GM23338 (cell line): ENCODE results near the gene MTERF4. TPM values are rescaled to one million over a fixed set of nuclear protein-coding genes. Genes with fewer than 3 reads are reported as not detected.

ENCODE experiments used
- ATAC-seq: fragments of 200-7000 bp; cut with Tn5 transposase; 3 replicates; pipeline ENCODE4 v1.9.1; 2020
- DNase-seq: peaks from one replicate; pipeline ENCODE4 v3.0.0-alpha.2; 2015; ENCODE audit warnings: low spot score
- H2AFZ ChIP-seq: fragments of 200-600 bp; sonication (generic); 2 replicates; pipeline ENCODE4 v1.8.0; 2016; ENCODE audit warnings: antibody characterized with exemption, mild to moderate bottlenecking, moderate library complexity
- H3F3A ChIP-seq: fragments of 200-600 bp; sonication (generic); replicated peaks from 2 replicates; pipeline ENCODE4 v1.8.0; 2017; ENCODE audit warnings: antibody characterized with exemption, mixed run types, low read depth
- H3K27ac ChIP-seq: fragments of 200-600 bp; sonication (generic); 2 replicates; pipeline ENCODE4 v1.6.1; 2016; ENCODE audit warnings: low read depth
- H3K27me3 ChIP-seq: fragments of 200-600 bp; sonication (generic); 2 replicates; pipeline ENCODE4 v1.8.0; 2016; ENCODE audit warnings: mild to moderate bottlenecking, mixed run types, moderate library complexity; ENCODE audit not compliant: insufficient read depth
- H3K36me3 ChIP-seq: fragments of 200-600 bp; sonication (generic); 2 replicates; pipeline ENCODE4 v1.8.0; 2016; ENCODE audit warnings: mild to moderate bottlenecking; ENCODE audit not compliant: insufficient read depth
- H3K4me1 ChIP-seq: fragments of 200-600 bp; sonication (generic); 2 replicates; pipeline ENCODE4 v1.8.0; 2016; ENCODE audit warnings: mild to moderate bottlenecking, moderate library complexity; ENCODE audit not compliant: insufficient read depth
- H3K4me2 ChIP-seq: fragments of 200-600 bp; sonication (generic); 2 replicates; pipeline ENCODE4 v1.7.1; 2017; ENCODE audit warnings: mixed run types
- H3K4me3 ChIP-seq: fragments of 200-600 bp; sonication (generic); 2 replicates; pipeline ENCODE4 v1.6.1; 2016; ENCODE audit warnings: mixed run types
- H3K79me2 ChIP-seq: fragments of 200-600 bp; sonication (generic); replicated peaks from 2 replicates; pipeline ENCODE4 v1.8.0; 2017; ENCODE audit warnings: mild to moderate bottlenecking; ENCODE audit not compliant: insufficient read depth
- H3K9me2 ChIP-seq: fragments of 200-600 bp; sonication (generic); 2 replicates; pipeline ENCODE4 v1.8.0; 2017; ENCODE audit not compliant: insufficient read depth
- H4K20me1 ChIP-seq: fragments of 200-600 bp; sonication (generic); replicated peaks from 2 replicates; pipeline ENCODE4 v1.8.0; 2017; ENCODE audit warnings: mild to moderate bottlenecking; ENCODE audit not compliant: insufficient read depth
- H3K27ac Mint-ChIP-seq: 2 replicates; pipeline ENCODE4 v1.8.0; 2020; ENCODE audit warnings: inconsistent platforms, mild to moderate bottlenecking, moderate library complexity, mixed read lengths
- H3K27me3 Mint-ChIP-seq: 3 replicates; pipeline ENCODE4 v1.8.0; 2022; ENCODE audit warnings: low read depth, mild to moderate bottlenecking, moderate library complexity, mixed read lengths, inconsistent platforms; ENCODE audit not compliant: insufficient read depth, poor library complexity
- H3K36me3 Mint-ChIP-seq: 3 replicates; pipeline ENCODE4 v1.8.0; 2021; ENCODE audit warnings: low read depth, mild to moderate bottlenecking, inconsistent platforms, moderate library complexity, mixed read lengths
- H3K4me1 Mint-ChIP-seq: 3 replicates; pipeline ENCODE4 v1.8.0; 2020; ENCODE audit warnings: mild to moderate bottlenecking, inconsistent platforms, mixed read lengths
- H3K4me3 Mint-ChIP-seq: 3 replicates; pipeline ENCODE4 v1.8.0; 2021; ENCODE audit warnings: moderate library complexity, mild to moderate bottlenecking, inconsistent platforms, mixed read lengths
- H3K9me3 Mint-ChIP-seq: 3 replicates; pipeline ENCODE4 v1.8.0; 2020; ENCODE audit warnings: moderate library complexity, mild to moderate bottlenecking, inconsistent platforms, mixed read lengths
- CREB1 ChIP-seq: fragments of 250-450 bp; sonication (Bioruptor Pico); IDR thresholded peaks from 2 replicates; pipeline ENCODE4 v1.5.0; 2020; ENCODE audit warnings: low read depth, mild to moderate bottlenecking, moderate library complexity
- CTCF ChIP-seq, 2 experiments: fragments of 200-600 bp in 1 of 2; sonication (generic) in 1 of 2; conservative IDR thresholded peaks; 2 replicates each; pipeline versions ENCODE4 v1.5.1 to v1.6.1; 2016 to 2017; ENCODE audit warnings: antibody characterized with exemption in 2 of 2, low read depth in 2 of 2, mild to moderate bottlenecking in 2 of 2, moderate library complexity in 1 of 2
- EZH2 ChIP-seq: fragments of 200-600 bp; sonication (generic); IDR thresholded peaks from one replicate; pipeline ENCODE4 v1.8.0; 2017; ENCODE audit warnings: antibody characterized with exemption, mild to moderate bottlenecking, low read depth; ENCODE audit not compliant: unreplicated experiment
- EZH2phosphoT487 ChIP-seq: fragments of 200-600 bp; sonication (generic); IDR thresholded peaks from one replicate; pipeline ENCODE4 v1.8.1; 2018; ENCODE audit warnings: antibody characterized with exemption; ENCODE audit not compliant: unreplicated experiment
- JUNB ChIP-seq: IDR thresholded peaks from one replicate; pipeline ENCODE4 v1.6.1; 2016; ENCODE audit warnings: antibody characterized with exemption; ENCODE audit not compliant: unreplicated experiment
- NANOG ChIP-seq: IDR thresholded peaks from 2 replicates; pipeline ENCODE4 v1.6.1; 2016; ENCODE audit warnings: antibody characterized with exemption, borderline replicate concordance
- POLR2AphosphoS5 ChIP-seq: IDR thresholded peaks from 2 replicates; pipeline ENCODE4 v1.6.1; 2016; ENCODE audit warnings: antibody characterized with exemption, low read depth
- REST ChIP-seq: IDR thresholded peaks from one replicate; pipeline ENCODE4 v1.6.1; 2018; ENCODE audit warnings: antibody characterized with exemption; ENCODE audit not compliant: unreplicated experiment
- STAT1 ChIP-seq: IDR thresholded peaks from one replicate; pipeline ENCODE4 v1.6.1; 2016; ENCODE audit warnings: antibody characterized with exemption; ENCODE audit not compliant: unreplicated experiment
- ZNF114 ChIP-seq: fragments of 250-450 bp; sonication (Bioruptor Pico); IDR thresholded peaks from 2 replicates; pipeline ENCODE4 v1.5.0; 2020; ENCODE audit warnings: mild to moderate bottlenecking, moderate library complexity
- ZNF331 ChIP-seq: fragments of 250-450 bp; sonication (Bioruptor Pico); IDR thresholded peaks from 2 replicates; pipeline ENCODE4 v1.5.0; 2020; ENCODE audit warnings: low read depth, mild to moderate bottlenecking, moderate library complexity
- polyA plus RNA-seq: library from polyadenylated mRNA; unstranded; fragments of >200 nt; fragmentation: Nextera tagmentation; extraction: Ambion mirVana; gene quantifications from 2 replicates; pipeline ENCODE4 v1.2.1, GENCODE V29; 2016
- total RNA-seq: library from RNA; depleted of rRNA; stranded (reverse); fragments of >200 nt; shearing (Covaris generic); gene quantifications from 2 replicates; pipeline ENCODE4 v1.2.3, GENCODE V29; 2014
- TF ChIP-seq, protein P1 (sequence below): IDR thresholded peaks from 2 replicates; pipeline ENCODE4 v1.6.1; 2016; ENCODE audit warnings: antibody characterized with exemption
- TF ChIP-seq, protein P2 (sequence below): fragments of 250-450 bp; sonication (Bioruptor Pico); IDR thresholded peaks from 2 replicates; pipeline ENCODE4 v1.5.0; 2020; ENCODE audit warnings: mild to moderate bottlenecking, moderate library complexity

The MTERF4 gene
- total and polyA plus RNA-seq, 2 experiments from 2014 or later: 15.3 to 63.6 TPM

- peaks cover 6% of the 10 kb centered on the region; the same call in 1 of the 3 replicates for H3K4me1 Mint-ChIP-seq
- Histone ChIP-seq H3K4me3 (no peak overlapping the region), H3K4me1 (peaks cover 4% of the 10 kb centered on the region; the same call in 1 of the 2 replicates), H3K27me3 (no peaks in the 10 kb centered on the region), H3K4me2 (no peak overlapping the region), H4K20me1 (peaks cover 9% of the 10 kb centered on the region; the same call in 1 of the 2 replicates), H3K9me2 (no peaks in the 10 kb centered on the region), H3K36me3 (no peaks in the 10 kb centered on the region), H3K79me2 (peaks cover 14% of the 10 kb centered on the region), H2AFZ (no peak overlapping the region), H3K27ac (no peak overlapping the region), H3F3A (peaks cover 7% of the 10 kb centered on the region; the same call in 1 of the 2 replicates)
- DNase-seq: no peak
- H3K27me3 Mint-ChIP-seq: peaks cover 3% of the 10 kb centered on the region
- H3K4me3 Mint-ChIP-seq: no peak overlapping the region
- no peaks in the 10 kb centered on the region; the same call in 2 of the 3 replicates for H3K9me3 Mint-ChIP-seq
- TF ChIP-seq, protein P1, sequence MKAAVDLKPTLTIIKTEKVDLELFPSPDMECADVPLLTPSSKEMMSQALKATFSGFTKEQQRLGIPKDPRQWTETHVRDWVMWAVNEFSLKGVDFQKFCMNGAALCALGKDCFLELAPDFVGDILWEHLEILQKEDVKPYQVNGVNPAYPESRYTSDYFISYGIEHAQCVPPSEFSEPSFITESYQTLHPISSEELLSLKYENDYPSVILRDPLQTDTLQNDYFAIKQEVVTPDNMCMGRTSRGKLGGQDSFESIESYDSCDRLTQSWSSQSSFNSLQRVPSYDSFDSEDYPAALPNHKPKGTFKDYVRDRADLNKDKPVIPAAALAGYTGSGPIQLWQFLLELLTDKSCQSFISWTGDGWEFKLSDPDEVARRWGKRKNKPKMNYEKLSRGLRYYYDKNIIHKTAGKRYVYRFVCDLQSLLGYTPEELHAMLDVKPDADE: no peak
- TF ChIP-seq ZNF331 (no peak), NANOG (no peak), EZH2phosphoT487 (no peak), JUNB (no peak), EZH2 (no peak), POLR2AphosphoS5 (no peak), CREB1 (CRISPR knock-in tag) (no peak), REST (no peak), CTCF (conservative IDR thresholded peaks at IDR 0.05; ENCODE audit: low read depth in 2 of 2) (no peak), STAT1 (no peak), ZNF114 (CRISPR knock-in tag) (no peak)
- TF ChIP-seq, protein P2, sequence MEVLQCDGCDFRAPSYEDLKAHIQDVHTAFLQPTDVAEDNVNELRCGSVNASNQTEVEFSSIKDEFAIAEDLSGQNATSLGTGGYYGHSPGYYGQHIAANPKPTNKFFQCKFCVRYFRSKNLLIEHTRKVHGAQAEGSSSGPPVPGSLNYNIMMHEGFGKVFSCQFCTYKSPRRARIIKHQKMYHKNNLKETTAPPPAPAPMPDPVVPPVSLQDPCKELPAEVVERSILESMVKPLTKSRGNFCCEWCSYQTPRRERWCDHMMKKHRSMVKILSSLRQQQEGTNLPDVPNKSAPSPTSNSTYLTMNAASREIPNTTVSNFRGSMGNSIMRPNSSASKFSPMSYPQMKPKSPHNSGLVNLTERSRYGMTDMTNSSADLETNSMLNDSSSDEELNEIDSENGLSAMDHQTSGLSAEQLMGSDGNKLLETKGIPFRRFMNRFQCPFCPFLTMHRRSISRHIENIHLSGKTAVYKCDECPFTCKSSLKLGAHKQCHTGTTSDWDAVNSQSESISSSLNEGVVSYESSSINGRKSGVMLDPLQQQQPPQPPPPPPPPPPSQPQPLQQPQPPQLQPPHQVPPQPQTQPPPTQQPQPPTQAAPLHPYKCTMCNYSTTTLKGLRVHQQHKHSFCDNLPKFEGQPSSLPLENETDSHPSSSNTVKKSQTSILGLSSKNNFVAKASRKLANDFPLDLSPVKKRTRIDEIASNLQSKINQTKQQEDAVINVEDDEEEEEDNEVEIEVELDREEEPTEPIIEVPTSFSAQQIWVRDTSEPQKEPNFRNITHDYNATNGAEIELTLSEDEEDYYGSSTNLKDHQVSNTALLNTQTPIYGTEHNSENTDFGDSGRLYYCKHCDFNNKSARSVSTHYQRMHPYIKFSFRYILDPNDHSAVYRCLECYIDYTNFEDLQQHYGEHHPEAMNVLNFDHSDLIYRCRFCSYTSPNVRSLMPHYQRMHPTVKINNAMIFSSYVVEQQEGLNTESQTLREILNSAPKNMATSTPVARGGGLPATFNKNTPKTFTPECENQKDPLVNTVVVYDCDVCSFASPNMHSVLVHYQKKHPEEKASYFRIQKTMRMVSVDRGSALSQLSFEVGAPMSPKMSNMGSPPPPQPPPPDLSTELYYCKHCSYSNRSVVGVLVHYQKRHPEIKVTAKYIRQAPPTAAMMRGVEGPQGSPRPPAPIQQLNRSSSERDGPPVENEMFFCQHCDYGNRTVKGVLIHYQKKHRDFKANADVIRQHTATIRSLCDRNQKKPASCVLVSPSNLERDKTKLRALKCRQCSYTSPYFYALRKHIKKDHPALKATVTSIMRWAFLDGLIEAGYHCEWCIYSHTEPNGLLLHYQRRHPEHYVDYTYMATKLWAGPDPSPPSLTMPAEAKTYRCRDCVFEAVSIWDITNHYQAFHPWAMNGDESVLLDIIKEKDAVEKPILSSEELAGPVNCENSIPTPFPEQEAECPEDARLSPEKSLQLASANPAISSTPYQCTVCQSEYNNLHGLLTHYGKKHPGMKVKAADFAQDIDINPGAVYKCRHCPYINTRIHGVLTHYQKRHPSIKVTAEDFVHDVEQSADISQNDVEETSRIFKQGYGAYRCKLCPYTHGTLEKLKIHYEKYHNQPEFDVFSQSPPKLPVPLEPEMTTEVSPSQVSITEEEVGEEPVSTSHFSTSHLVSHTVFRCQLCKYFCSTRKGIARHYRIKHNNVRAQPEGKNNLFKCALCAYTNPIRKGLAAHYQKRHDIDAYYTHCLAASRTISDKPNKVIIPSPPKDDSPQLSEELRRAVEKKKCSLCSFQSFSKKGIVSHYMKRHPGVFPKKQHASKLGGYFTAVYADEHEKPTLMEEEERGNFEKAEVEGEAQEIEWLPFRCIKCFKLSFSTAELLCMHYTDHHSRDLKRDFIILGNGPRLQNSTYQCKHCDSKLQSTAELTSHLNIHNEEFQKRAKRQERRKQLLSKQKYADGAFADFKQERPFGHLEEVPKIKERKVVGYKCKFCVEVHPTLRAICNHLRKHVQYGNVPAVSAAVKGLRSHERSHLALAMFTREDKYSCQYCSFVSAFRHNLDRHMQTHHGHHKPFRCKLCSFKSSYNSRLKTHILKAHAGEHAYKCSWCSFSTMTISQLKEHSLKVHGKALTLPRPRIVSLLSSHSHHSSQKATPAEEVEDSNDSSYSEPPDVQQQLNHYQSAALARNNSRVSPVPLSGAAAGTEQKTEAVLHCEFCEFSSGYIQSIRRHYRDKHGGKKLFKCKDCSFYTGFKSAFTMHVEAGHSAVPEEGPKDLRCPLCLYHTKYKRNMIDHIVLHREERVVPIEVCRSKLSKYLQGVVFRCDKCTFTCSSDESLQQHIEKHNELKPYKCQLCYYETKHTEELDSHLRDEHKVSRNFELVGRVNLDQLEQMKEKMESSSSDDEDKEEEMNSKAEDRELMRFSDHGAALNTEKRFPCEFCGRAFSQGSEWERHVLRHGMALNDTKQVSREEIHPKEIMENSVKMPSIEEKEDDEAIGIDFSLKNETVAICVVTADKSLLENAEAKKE (CRISPR knock-in tag): no peak
- H3K36me3 Mint-ChIP-seq: peaks cover 3% of the 10 kb centered on the region; the same call in 2 of the 3 replicates
- ATAC-seq: no peak
- H3K27ac Mint-ChIP-seq: no peak overlapping the region
Measured at GRCh38 chr2:241105641-241106040, 3.6 kb upstream of the MTERF4 start.
